ACC112 (cell line): ENCODE results near the gene CCL11.
"Not testable (repeated sequence)": the region's sequence is repeated elsewhere in the genome, so short reads cannot be mapped to it uniquely, and the experiment has no call there.

ENCODE experiments used
- H2AFZ ChIP-seq: fragments of 200-600 bp; sonication (generic); one replicate; pipeline ENCODE4 v1.6.0; 2017; ENCODE audit warnings: antibody characterized with exemption, low read length; ENCODE audit not compliant: unreplicated experiment
- H3K27ac ChIP-seq: fragments of 200-600 bp; sonication (generic); 2 replicates; pipeline ENCODE4 v1.5.1; 2014; ENCODE audit warnings: low read depth, mild to moderate bottlenecking, antibody characterized with exemption, low read length, moderate library complexity
- H3K27me3 ChIP-seq: fragments of 200-600 bp; sonication (generic); 2 replicates; pipeline ENCODE4 v1.6.1; 2014; ENCODE audit warnings: mild to moderate bottlenecking, antibody characterized with exemption, low read length, moderate library complexity, mixed read lengths; ENCODE audit not compliant: insufficient read depth
- H3K36me3 ChIP-seq: fragments of 200-600 bp; sonication (generic); 2 replicates; pipeline ENCODE4 v1.6.1; 2016; ENCODE audit warnings: mild to moderate bottlenecking, antibody characterized with exemption, low read length, moderate library complexity, mixed read lengths; ENCODE audit not compliant: insufficient read depth
- H3K4me1 ChIP-seq: fragments of 200-600 bp; sonication (generic); one replicate; pipeline ENCODE4 v1.6.1; 2016; ENCODE audit warnings: low read length, mixed read lengths; ENCODE audit not compliant: insufficient read depth, unreplicated experiment, control insufficient read depth
- H3K4me3 ChIP-seq: fragments of 200-600 bp; sonication (generic); 2 replicates; pipeline ENCODE4 v1.5.1; 2014; ENCODE audit warnings: mild to moderate bottlenecking, low read depth, low read length
- H3K79me2 ChIP-seq: fragments of 200-600 bp; sonication (generic); one replicate; pipeline ENCODE4 v1.6.0; 2016; ENCODE audit warnings: low read length; ENCODE audit not compliant: control insufficient read depth, unreplicated experiment, insufficient read depth

CCL11 gene

GRCh38 chr17:34306466-34306865 lies 20.9 kb downstream of the CCL11 start:
- no peak overlapping the region for H2AFZ ChIP-seq
- H3K4me3 ChIP-seq = peak overlapping the region; percentile 45; the same call in 1 of the 2 replicates
- H3K27me3 ChIP-seq = no peaks in the 10 kb centered on the region
- no peaks in the 10 kb centered on the region for H3K36me3 ChIP-seq
- H3K27ac ChIP-seq = peak overlapping the region; percentile 83
- H3K4me1 ChIP-seq = peaks cover 46% of the 10 kb centered on the region
- no peaks in the 10 kb centered on the region for H3K79me2 ChIP-seq

- Histone ChIP-seq H3K79me2 (no peaks in the 10 kb centered on the region), H3K4me3 (peak overlapping the region; percentile 45; the same call in 1 of the 2 replicates), H2AFZ (no peak overlapping the region), H3K4me1 (peaks cover 49% of the 10 kb centered on the region), H3K36me3 (no peaks in the 10 kb centered on the region), H3K27me3 (no peaks in the 10 kb centered on the region), H3K27ac (peak overlapping the region; percentile 83)
Measured at GRCh38 chr17:34307110-34307509, 21.6 kb downstream of the CCL11 start.

- peaks cover 61% of the 10 kb centered on the region for H3K4me1 ChIP-seq
- no peaks in the 10 kb centered on the region for H3K27me3 ChIP-seq
- H2AFZ ChIP-seq = no peak overlapping the region
- no peak overlapping the region for H3K4me3 ChIP-seq
- no peaks in the 10 kb centered on the region for H3K36me3 ChIP-seq
- peak overlapping the region; percentile 83; the same call in 1 of the 2 replicates for H3K27ac ChIP-seq
- H3K79me2 ChIP-seq = no peaks in the 10 kb centered on the region
Measured at GRCh38 chr17:34308371-34308770, 22.8 kb downstream of the CCL11 start.

GRCh38 chr17:34311291-34311690 lies 25.7 kb downstream of the CCL11 start:
- Histone ChIP-seq H2AFZ (no peak overlapping the region), H3K27ac (peak overlapping the region; percentile 65), H3K36me3 (no peaks in the 10 kb centered on the region), H3K79me2 (no peaks in the 10 kb centered on the region), H3K4me1 (peaks cover 80% of the 10 kb centered on the region), H3K4me3 (no peak overlapping the region), H3K27me3 (no peaks in the 10 kb centered on the region)

- Histone ChIP-seq H3K36me3 (no peaks in the 10 kb centered on the region), H3K27ac (peak overlapping the region; percentile 79), H3K4me3 (no peak overlapping the region), H3K4me1 (peaks cover 73% of the 10 kb centered on the region), H3K79me2 (no peaks in the 10 kb centered on the region), H2AFZ (no peak overlapping the region), H3K27me3 (no peaks in the 10 kb centered on the region)
Measured at GRCh38 chr17:34312080-34312479, 26.5 kb downstream of the CCL11 start.

- H3K79me2 ChIP-seq = no peaks in the 10 kb centered on the region
- H3K36me3 ChIP-seq = no peaks in the 10 kb centered on the region
- H2AFZ ChIP-seq = no peak overlapping the region
- H3K27me3 ChIP-seq = no peaks in the 10 kb centered on the region
- H3K4me1 ChIP-seq = peaks cover 63% of the 10 kb centered on the region
- no peak overlapping the region for H3K4me3 ChIP-seq
- H3K27ac ChIP-seq = peak overlapping the region; percentile 79
Measured at GRCh38 chr17:34313164-34313563, 27.6 kb downstream of the CCL11 start.

GRCh38 chr17:34314279-34314678 lies 28.7 kb downstream of the CCL11 start:
- H3K27ac ChIP-seq = peak overlapping the region; percentile 79
- no peaks in the 10 kb centered on the region for H3K79me2 ChIP-seq
- H3K27me3 ChIP-seq = no peaks in the 10 kb centered on the region
- H2AFZ ChIP-seq = peak overlapping the region; percentile 19
- H3K4me1 ChIP-seq = peaks cover 59% of the 10 kb centered on the region
- peak overlapping the region; percentile 30; the same call in 1 of the 2 replicates for H3K4me3 ChIP-seq
- H3K36me3 ChIP-seq = no peaks in the 10 kb centered on the region

- Histone ChIP-seq H3K27ac (no peak overlapping the region), H3K36me3 (no peaks in the 10 kb centered on the region), H3K79me2 (no peaks in the 10 kb centered on the region), H3K27me3 (no peaks in the 10 kb centered on the region), H3K4me3 (no peak overlapping the region), H3K4me1 (peaks cover 24% of the 10 kb centered on the region), H2AFZ (no peak overlapping the region)
Measured at GRCh38 chr17:34318474-34318873, 32.9 kb downstream of the CCL11 start.

GRCh38 chr17:34319039-34319483 lies 33.5 kb downstream of the CCL11 start, which contains the start of gene CCL8:
TSS of gene CCL8 (plus strand) at chr17:34319435. CDS start at chr17:34319502, 67 bp downstream.
- Histone ChIP-seq H3K4me1 (peaks cover 18% of the 10 kb centered on the region), H3K36me3 (no peaks in the 10 kb centered on the region), H3K79me2 (no peaks in the 10 kb centered on the region), H3K27me3 (no peaks in the 10 kb centered on the region), H3K27ac (no peak within 1 kb of the TSS), H3K4me3 (no peak within 1 kb of the TSS), H2AFZ (no peak within 1 kb of the TSS)

GRCh38 chr17:34321964-34322363 lies 36.4 kb downstream of the CCL11 start:
- no peak overlapping the region for H3K4me3 ChIP-seq
- no peaks in the 10 kb centered on the region for H3K36me3 ChIP-seq
- no peaks in the 10 kb centered on the region for H3K27me3 ChIP-seq
- H3K4me1 ChIP-seq = no peaks in the 10 kb centered on the region
- H3K79me2 ChIP-seq = no peaks in the 10 kb centered on the region
- H2AFZ ChIP-seq = no peak overlapping the region
- H3K27ac ChIP-seq = no peak overlapping the region

- not testable (repeated sequence) for H3K27ac ChIP-seq, H3K79me2 ChIP-seq, H2AFZ ChIP-seq, H3K27me3 ChIP-seq, H3K4me1 ChIP-seq, H3K4me3 ChIP-seq, H3K36me3 ChIP-seq
Measured at GRCh38 chr17:34327580-34327979, 42.0 kb downstream of the CCL11 start.
